ENCODE measurements around the gene ANKRD11. TPM values are rescaled to one million over a fixed set of nuclear protein-coding genes. Genes with fewer than 3 reads are reported as not detected.
"Not testable (repeated sequence)": the region's sequence is repeated elsewhere in the genome, so short reads cannot be mapped to it uniquely, and the experiment has no call there.

Gene ANKRD11
- total and polyA plus RNA-seq, 2 donors (not counting 3 experiments of a cell fraction or from before 2014, with no cell fraction given), result 55.8 to 191 TPM

- ChIA-PET POLR2A (interaction anchor here (0.6 kb wide), 1 partner anchor 9 kb away, joined by 3 read pairs; no protein-coding TSS in a partner anchor), CTCF (interaction anchor here (1.0 kb wide), 1 partner anchor 10 kb away, joined by 3 read pairs; no protein-coding TSS in a partner anchor)
- H3K9me1 ChIP-seq (replicated peaks; ENCODE audit: control insufficient read depth, extremely low read depth, insufficient read depth, low read length), result no peaks in the 10 kb centered on the region
- DNase-seq (ENCODE audit: low read depth, low spot score), result no peak
- H3K4me1 ChIP-seq (ENCODE audit: control insufficient read depth, extremely low read depth, insufficient read depth, low read length), result peaks cover 35% of the 10 kb centered on the region
- no peak overlapping the region for H3K4me2 ChIP-seq (ENCODE audit: insufficient read depth, low read length)
- no peak overlapping the region for H3K27ac ChIP-seq (ENCODE audit: insufficient read depth, low read depth, low read length)
- intact Hi-C loops (cut with micrococcal nuclease), result no loop called here
- no peak for FAIRE-seq
- BruUV-seq (replicated peaks), result no TSS peak
- H3K79me2 ChIP-seq (ENCODE audit: control insufficient read depth, insufficient read depth, low read length), result peaks cover 93% of the 10 kb centered on the region
- no peaks in the 10 kb centered on the region for H3K27me3 ChIP-seq (ENCODE audit: control insufficient read depth in 2 of 2, insufficient read depth in 2 of 2, low read length in 2 of 2)
- TF ChIP-seq POLR2AphosphoS5 (IDR thresholded peaks at IDR 0.05; ENCODE audit: insufficient read depth, low read depth, low read length) (no peak), FOS (IDR thresholded peaks at IDR 0.05; ENCODE audit: borderline replicate concordance, insufficient read depth, low read length) (no peak), POLR2A (IDR thresholded peaks at IDR 0.05; ENCODE audit: low read depth, low read length) (no peak)
- no peaks in the 10 kb centered on the region for H3K36me3 ChIP-seq (ENCODE audit: control insufficient read depth in 2 of 2, extremely low read depth in 1 of 2, insufficient read depth in 2 of 2, low read length in 2 of 2)
- dilution Hi-C loops (cut with MboI; ENCODE audit: extremely low pct_ligation_motif_present, low sequenced_read_pairs), result no loop called here
- H3K9me3 ChIP-seq (replicated peaks; ENCODE audit: control insufficient read depth, insufficient read depth, low read length), result no peaks in the 10 kb centered on the region
- H4K20me1 ChIP-seq (replicated peaks; ENCODE audit: control insufficient read depth, extremely low read depth, insufficient read depth, low read length), result no peaks in the 10 kb centered on the region
- no peak overlapping the region for H3K9ac ChIP-seq (replicated peaks; ENCODE audit: extremely low read depth, insufficient read depth, low read length)
- H2AFZ ChIP-seq (ENCODE audit: low read depth, low read length), result no peak overlapping the region
- no peak overlapping the region for H3K4me3 ChIP-seq (replicated peaks in 1 of 3; ENCODE audit: insufficient read depth in 1 of 3, low read depth in 1 of 3, low read length in 3 of 3)
These were observed 35.2 kb downstream of the ANKRD11 start for GRCh38 chr16:89455178-89455577.

GRCh38 chr16:89454378-89455125, 35.8 kb downstream of the ANKRD11 start:
- Histone ChIP-seq H3K4me1 (ENCODE audit: control insufficient read depth, extremely low read depth, insufficient read depth, low read length) (peaks cover 41% of the 10 kb centered on the region), H3K79me2 (ENCODE audit: control insufficient read depth, insufficient read depth, low read length) (peaks cover 94% of the 10 kb centered on the region), H3K4me2 (ENCODE audit: insufficient read depth, low read length) (peak overlapping the region; percentile 61)
- dilution Hi-C loops (cut with MboI; ENCODE audit: extremely low pct_ligation_motif_present, low sequenced_read_pairs); H3K4me3 ChIP-seq (replicated peaks in 1 of 3; ENCODE audit: insufficient read depth in 1 of 3, low read depth in 1 of 3, low read length in 3 of 3); H3K36me3 ChIP-seq (ENCODE audit: control insufficient read depth in 2 of 2, extremely low read depth in 1 of 2, insufficient read depth in 2 of 2, low read length in 2 of 2); H2AFZ ChIP-seq (ENCODE audit: low read depth, low read length); H4K20me1 ChIP-seq (replicated peaks; ENCODE audit: control insufficient read depth, extremely low read depth, insufficient read depth, low read length); H3K9me3 ChIP-seq (replicated peaks; ENCODE audit: control insufficient read depth, insufficient read depth, low read length); DNase-seq (ENCODE audit: low read depth, low spot score); H3K9ac ChIP-seq (replicated peaks; ENCODE audit: extremely low read depth, insufficient read depth, low read length); FAIRE-seq; H3K9me1 ChIP-seq (replicated peaks; ENCODE audit: control insufficient read depth, extremely low read depth, insufficient read depth, low read length); H3K27ac ChIP-seq (ENCODE audit: insufficient read depth, low read depth, low read length); BruUV-seq (replicated peaks); H3K27me3 ChIP-seq (ENCODE audit: control insufficient read depth in 2 of 2, insufficient read depth in 2 of 2, low read length in 2 of 2): not testable (repeated sequence)
- ChIA-PET CTCF (interaction anchor here (1.0 to 1.4 kb wide), 2 partner anchors 34 to 72 kb away, joined by 3 read pairs; no protein-coding TSS in a partner anchor), POLR2A (interaction anchor here (0.6 kb wide), 1 partner anchor 9 kb away, joined by 3 read pairs; no protein-coding TSS in a partner anchor)
- intact Hi-C loops (cut with micrococcal nuclease), result loop anchor here (5.0 kb wide), 1 partner anchor 33 kb away; no protein-coding TSS in a partner anchor
